Vagina (tissue), 2 donors: ENCODE measurements around the gene PPP2R2B.

Experiments used
- POLR2A ChIP-seq, 2 donors: fragments of 450-650 bp; IDR thresholded peaks; one replicate each; pipeline ENCODE4 v1.6.1; 2017; ENCODE audit warnings: antibody characterized with exemption in 2 of 2, mild to moderate bottlenecking in 2 of 2, moderate library complexity in 2 of 2
- TF ChIP-seq, protein P1 (sequence below), 3 experiments: fragments of 450-650 bp in 2 of 3; fragments of 200-600 bp in 1 of 3; sonication (generic) in 1 of 3; IDR thresholded peaks; one replicate each; pipeline ENCODE4 v1.5.1; 2017 to 2019; ENCODE audit warnings: antibody characterized with exemption in 3 of 3, mild to moderate bottlenecking in 2 of 3, moderate library complexity in 2 of 3

DNA sequence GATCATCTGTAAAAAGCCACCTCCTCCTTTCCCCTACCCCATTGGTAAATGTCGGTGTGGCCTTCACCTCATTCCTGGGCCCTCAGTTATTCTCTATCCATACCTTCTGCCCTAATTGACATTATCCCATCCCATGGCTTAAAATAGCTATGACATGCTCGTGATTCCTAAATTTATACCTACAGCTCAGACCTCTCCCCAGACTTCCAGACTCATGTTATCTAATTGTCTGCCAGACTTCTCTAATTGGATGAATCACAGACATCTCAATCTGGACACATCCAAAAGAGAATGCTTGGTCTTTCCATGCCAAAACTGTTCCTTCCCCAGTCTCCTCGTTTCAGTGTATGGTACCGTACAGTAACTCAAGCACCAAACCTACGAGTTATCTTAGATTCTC is 249.6 kb downstream of the PPP2R2B start:
- TF ChIP-seq, protein P1, sequence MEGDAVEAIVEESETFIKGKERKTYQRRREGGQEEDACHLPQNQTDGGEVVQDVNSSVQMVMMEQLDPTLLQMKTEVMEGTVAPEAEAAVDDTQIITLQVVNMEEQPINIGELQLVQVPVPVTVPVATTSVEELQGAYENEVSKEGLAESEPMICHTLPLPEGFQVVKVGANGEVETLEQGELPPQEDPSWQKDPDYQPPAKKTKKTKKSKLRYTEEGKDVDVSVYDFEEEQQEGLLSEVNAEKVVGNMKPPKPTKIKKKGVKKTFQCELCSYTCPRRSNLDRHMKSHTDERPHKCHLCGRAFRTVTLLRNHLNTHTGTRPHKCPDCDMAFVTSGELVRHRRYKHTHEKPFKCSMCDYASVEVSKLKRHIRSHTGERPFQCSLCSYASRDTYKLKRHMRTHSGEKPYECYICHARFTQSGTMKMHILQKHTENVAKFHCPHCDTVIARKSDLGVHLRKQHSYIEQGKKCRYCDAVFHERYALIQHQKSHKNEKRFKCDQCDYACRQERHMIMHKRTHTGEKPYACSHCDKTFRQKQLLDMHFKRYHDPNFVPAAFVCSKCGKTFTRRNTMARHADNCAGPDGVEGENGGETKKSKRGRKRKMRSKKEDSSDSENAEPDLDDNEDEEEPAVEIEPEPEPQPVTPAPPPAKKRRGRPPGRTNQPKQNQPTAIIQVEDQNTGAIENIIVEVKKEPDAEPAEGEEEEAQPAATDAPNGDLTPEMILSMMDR (IDR thresholded peaks at IDR 0.05) = no peak
- TF ChIP-seq POLR2A (IDR thresholded peaks at IDR 0.05) = no peak
